GM12875 (cell line): ENCODE results near the gene CERS6.

Experiments
- H3K4me3 ChIP-seq: one replicate; pipeline ENCODE4 v1.5.1; 2011; ENCODE audit warnings: low read depth, low read length, control low read depth
- TF ChIP-seq, protein P1 (sequence below): IDR thresholded peaks from 2 replicates; pipeline ENCODE4 v1.5.1; 2011; ENCODE audit warnings: low read depth, mild to moderate bottlenecking, control low read depth, inconsistent platforms, low read length, moderate library complexity, borderline replicate concordance; ENCODE audit not compliant: insufficient read depth

CERS6 gene

DNA sequence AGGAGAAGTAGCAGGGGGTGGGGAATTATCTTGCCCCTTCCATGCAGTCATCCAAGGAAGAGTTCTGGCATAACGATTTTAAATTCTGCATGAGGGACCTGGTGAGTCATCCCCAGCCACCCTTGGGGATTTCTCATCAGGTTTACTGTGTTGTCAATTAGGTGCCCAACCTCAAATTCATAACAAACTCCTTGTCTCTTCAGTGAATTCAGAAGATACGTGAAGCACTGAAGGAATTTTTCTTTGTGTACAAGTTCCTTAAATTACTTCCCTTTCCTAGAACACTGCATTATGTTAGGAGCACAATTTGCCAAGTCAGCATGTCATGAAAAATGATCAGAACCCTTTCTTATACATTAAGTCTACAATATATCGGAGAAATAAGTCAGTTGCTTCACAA is 275.5 kb downstream of the CERS6 start:
- TF ChIP-seq, protein P1, sequence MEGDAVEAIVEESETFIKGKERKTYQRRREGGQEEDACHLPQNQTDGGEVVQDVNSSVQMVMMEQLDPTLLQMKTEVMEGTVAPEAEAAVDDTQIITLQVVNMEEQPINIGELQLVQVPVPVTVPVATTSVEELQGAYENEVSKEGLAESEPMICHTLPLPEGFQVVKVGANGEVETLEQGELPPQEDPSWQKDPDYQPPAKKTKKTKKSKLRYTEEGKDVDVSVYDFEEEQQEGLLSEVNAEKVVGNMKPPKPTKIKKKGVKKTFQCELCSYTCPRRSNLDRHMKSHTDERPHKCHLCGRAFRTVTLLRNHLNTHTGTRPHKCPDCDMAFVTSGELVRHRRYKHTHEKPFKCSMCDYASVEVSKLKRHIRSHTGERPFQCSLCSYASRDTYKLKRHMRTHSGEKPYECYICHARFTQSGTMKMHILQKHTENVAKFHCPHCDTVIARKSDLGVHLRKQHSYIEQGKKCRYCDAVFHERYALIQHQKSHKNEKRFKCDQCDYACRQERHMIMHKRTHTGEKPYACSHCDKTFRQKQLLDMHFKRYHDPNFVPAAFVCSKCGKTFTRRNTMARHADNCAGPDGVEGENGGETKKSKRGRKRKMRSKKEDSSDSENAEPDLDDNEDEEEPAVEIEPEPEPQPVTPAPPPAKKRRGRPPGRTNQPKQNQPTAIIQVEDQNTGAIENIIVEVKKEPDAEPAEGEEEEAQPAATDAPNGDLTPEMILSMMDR, result no peak

DNA sequence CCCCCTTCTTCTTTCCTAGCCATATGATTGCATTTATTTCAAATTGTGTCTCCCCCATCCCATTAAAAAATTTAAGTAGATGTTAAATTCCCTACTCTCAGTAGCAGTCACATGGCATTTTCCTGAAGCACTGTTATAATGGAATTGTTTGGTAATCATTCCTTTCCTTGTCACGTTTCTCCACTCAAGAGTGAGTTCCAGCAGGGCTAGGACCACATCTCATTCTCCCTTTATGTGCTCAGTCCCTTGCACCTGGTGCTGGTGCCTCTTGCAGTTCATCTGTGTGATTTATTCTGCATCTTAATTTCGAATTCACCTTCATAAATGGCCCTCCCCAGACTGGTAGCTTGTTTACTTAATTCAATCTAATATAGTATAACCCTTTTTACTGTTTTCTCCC is 276.0 kb downstream of the CERS6 start:
- H3K4me3 ChIP-seq, result no peak overlapping the region
- TF ChIP-seq, protein P1, result no peak

More for the DNA sequence above, 275.5 kb downstream of the CERS6 start:
- H3K4me3 ChIP-seq, result no peak overlapping the region

DNA sequence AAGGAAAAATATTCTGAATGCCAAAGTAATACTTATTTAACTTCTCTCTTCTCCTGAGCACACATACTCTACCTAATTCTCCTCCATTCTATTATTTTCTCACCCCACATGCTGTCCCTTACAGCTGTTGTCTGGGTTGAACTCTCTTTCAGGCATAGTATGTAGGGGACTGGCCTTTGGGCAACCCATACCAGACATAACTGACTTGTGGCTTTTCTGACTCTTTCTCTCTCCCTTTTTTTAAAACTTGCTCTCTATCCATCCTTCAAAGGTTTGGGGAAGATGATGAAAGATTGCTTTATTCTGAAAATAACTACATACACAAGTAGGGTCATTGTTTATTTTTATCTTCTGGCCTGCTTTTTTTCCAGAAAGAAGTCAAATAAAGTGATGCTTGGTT is 276.4 kb downstream of the CERS6 start:
- TF ChIP-seq, protein P1, result no peak

GRCh38 chr2:168734199-168734760 is 278.2 kb downstream of the CERS6 start:
- TF ChIP-seq, protein P1, result no peak

More for the DNA sequence above, 276.4 kb downstream of the CERS6 start:
- H3K4me3 ChIP-seq, result no peak overlapping the region

GRCh38 chr2:168736649-168737445 is 280.8 kb downstream of the CERS6 start:
- TF ChIP-seq, protein P1, result no peak
- no peak overlapping the region for H3K4me3 ChIP-seq

More at GRCh38 chr2:168734199-168734760, 278.2 kb downstream of the CERS6 start:
- no peak overlapping the region for H3K4me3 ChIP-seq

DNA sequence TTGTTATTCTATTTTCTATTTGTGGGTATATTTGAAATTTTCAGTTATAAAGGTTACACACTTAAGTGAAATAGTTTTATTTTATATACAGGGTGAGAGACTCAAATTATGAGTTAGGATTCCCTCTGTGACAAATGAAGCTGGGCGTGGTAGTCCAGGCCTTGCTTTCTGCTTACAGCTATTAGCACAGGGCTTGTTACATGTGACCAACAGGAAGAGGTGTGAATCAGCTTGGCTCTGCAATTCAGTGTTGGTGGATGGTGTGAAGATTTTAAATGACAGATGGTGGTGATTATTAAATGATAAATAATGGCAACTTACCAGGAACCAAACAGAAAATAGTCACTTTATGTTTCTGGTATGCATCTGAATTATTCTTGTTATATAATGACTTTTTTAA is 282.0 kb downstream of the CERS6 start:
- TF ChIP-seq, protein P1, result no peak

DNA sequence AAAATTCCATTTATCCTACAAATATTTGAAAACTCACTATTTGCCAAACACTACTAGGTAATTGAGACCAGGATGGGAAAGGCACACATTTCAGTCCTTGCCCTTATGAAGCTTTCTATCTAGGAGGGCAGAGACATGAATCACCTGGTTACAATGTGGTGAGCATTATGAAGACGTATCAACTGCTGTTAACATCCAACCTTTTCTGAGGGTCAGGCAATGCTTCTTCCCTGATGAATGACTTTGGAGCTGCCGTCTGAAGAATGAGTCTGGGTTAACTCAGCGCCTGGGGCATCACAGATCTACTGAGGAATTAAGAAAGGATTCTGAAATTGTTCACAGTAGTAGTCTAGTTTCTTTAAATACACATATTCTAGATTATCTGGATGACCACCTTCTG is 284.3 kb downstream of the CERS6 start:
- TF ChIP-seq, protein P1, result no peak
- no peak overlapping the region for H3K4me3 ChIP-seq

More for the DNA sequence above, 282.0 kb downstream of the CERS6 start:
- no peak overlapping the region for H3K4me3 ChIP-seq
